GM21737 (cell line): Measurements from ENCODE around the gene TNFRSF6B.

ENCODE experiments used
- ATAC-seq: cut with Tn5 transposase; IDR thresholded peaks from one replicate; pipeline ENCODE4 v1.9.1; 2021; ENCODE audit warnings: mild to moderate bottlenecking, moderate library complexity; ENCODE audit not compliant: unreplicated experiment

Gene TNFRSF6B

GRCh38 chr20:63682384-63683139 is 13.9 kb upstream of the TNFRSF6B start:
- no peak for ATAC-seq

- ATAC-seq, result no peak
Measured at GRCh38 chr20:63685269-63686026, 11.0 kb upstream of the TNFRSF6B start.

GRCh38 chr20:63686094-63686491 is 10.4 kb upstream of the TNFRSF6B start:
- no peak for ATAC-seq

- ATAC-seq, result no peak
Measured at GRCh38 chr20:63686492-63687321, 9.7 kb upstream of the TNFRSF6B start.

GRCh38 chr20:63687419-63688178 is 8.9 kb upstream of the TNFRSF6B start:
- ATAC-seq, result no peak

GRCh38 chr20:63688228-63689045 is 8.0 kb upstream of the TNFRSF6B start:
- no peak for ATAC-seq

GRCh38 chr20:63689046-63690002 is 7.1 kb upstream of the TNFRSF6B start:
- no peak for ATAC-seq

GRCh38 chr20:63690003-63690897 is 6.2 kb upstream of the TNFRSF6B start:
- no peak for ATAC-seq

- no peak for ATAC-seq
Measured at GRCh38 chr20:63690898-63691710, 5.3 kb upstream of the TNFRSF6B start.

- ATAC-seq, result no peak
Measured at GRCh38 chr20:63691711-63692435, 4.6 kb upstream of the TNFRSF6B start.

GRCh38 chr20:63692436-63693082 is 3.9 kb upstream of the TNFRSF6B start:
- no peak for ATAC-seq

GRCh38 chr20:63693083-63693732 is 3.2 kb upstream of the TNFRSF6B start:
- ATAC-seq, result no peak

GRCh38 chr20:63693733-63694583 is 2.5 kb upstream of the TNFRSF6B start:
- ATAC-seq, result no peak
